Mucosa of descending colon (tissue), 3 donors: ENCODE data around the gene CLCNKA. TPM values are rescaled to one million over a fixed set of nuclear protein-coding genes. Genes with fewer than 3 reads are reported as not detected.

Experiments
- ATAC-seq: fragments of 200-7000 bp; cut with Tn5 transposase; one replicate; pipeline ENCODE4 v1.9.1; 2020; ENCODE audit warnings: mild to moderate bottlenecking, moderate library complexity
- DNase-seq, 3 donors: peaks; one replicate each; pipeline ENCODE4 v3.0.0-alpha.2; 2020
- H3K36me3 ChIP-seq: fragments of 200-600 bp; one replicate; pipeline ENCODE4 v1.8.0; 2021; ENCODE audit warnings: low read depth, mild to moderate bottlenecking
- H3K4me1 ChIP-seq: fragments of 200-600 bp; one replicate; pipeline ENCODE4 v1.8.0; 2021; ENCODE audit warnings: low read depth, mild to moderate bottlenecking
- H3K4me3 ChIP-seq: fragments of 200-600 bp; one replicate; pipeline ENCODE4 v1.8.0; 2021; ENCODE audit warnings: mild to moderate bottlenecking
- H3K9me3 ChIP-seq: fragments of 200-600 bp; one replicate; pipeline ENCODE4 v1.8.0; 2021; ENCODE audit warnings: mild to moderate bottlenecking
- CTCF ChIP-seq: fragments of 200-600 bp; IDR thresholded peaks from one replicate; pipeline ENCODE4 v1.8.0; 2022; ENCODE audit warnings: antibody characterized with exemption, mild to moderate bottlenecking
- intact Hi-C, 2 donors: fragments of 100-400 bp; cut with DNase I in 1 of 2; cut with micrococcal nuclease in 1 of 2; formaldehyde crosslinking; loops; one replicate each; pipeline versions ENCODE4 v1.11.0 to v1.11.1; 2022; cut with DNase I, micrococcal nuclease
- total RNA-seq, 3 donors: library from RNA; stranded (reverse); fragmentation: NEBNext Ultra II Directional in 2 of 3; extraction: Animal tissue kit (Norgen Biotek cat#: 25700) in 2 of 3; gene quantifications; one replicate each; pipeline versions ENCODE4 v1.2.1 to v1.2.4, GENCODE V29; 2021 to 2023
- donor health status: DM: no; HTN: no; CAD: no; lungs with moderate emphysema.
- donor health status: DM: no; HTN: no; CAD: no.
- donor health status: DM: no; HTN: yes; CAD: no.

CLCNKA gene
- total RNA-seq, 3 donors from 2014 or later, result 1.3 to 3.4 TPM; not detected in 1

- intact Hi-C loops, result no loop called here
- peaks cover 16% of the 10 kb centered on the region for H3K4me1 ChIP-seq
- no peak overlapping the region for H3K4me3 ChIP-seq
- TF ChIP-seq CTCF, result no peak
- no peaks in the 10 kb centered on the region for H3K36me3 ChIP-seq
- ATAC-seq, result no peak
- DNase-seq, result no peak
- no peaks in the 10 kb centered on the region for H3K9me3 ChIP-seq
These were observed 5.6 kb upstream of the CLCNKA start for GRCh38 chr1:16015960-16016901.

- TF ChIP-seq CTCF, result no peak
- DNase-seq (no peak), ATAC-seq (no peak)
- H3K4me1 ChIP-seq, result peaks cover 16% of the 10 kb centered on the region
- intact Hi-C loops, result no loop called here
- no peak overlapping the region for H3K4me3 ChIP-seq
- no peaks in the 10 kb centered on the region for H3K36me3 ChIP-seq
- no peaks in the 10 kb centered on the region for H3K9me3 ChIP-seq
These were observed 4.8 kb upstream of the CLCNKA start for GRCh38 chr1:16017076-16017460.

GRCh38 chr1:16017461-16018303 is 4.2 kb upstream of the CLCNKA start, which contains the start of gene HSPB7:
HSPB7 (minus strand) TSS chr1:16018043; CDS start chr1:16017963, 80 bp downstream.
- Histone ChIP-seq H3K4me3 (no peak within 1 kb of the TSS), H3K4me1 (peaks cover 12% of the 10 kb centered on the region), H3K9me3 (no peaks in the 10 kb centered on the region), H3K36me3 (no peaks in the 10 kb centered on the region)
- ATAC-seq (peak; percentile 2), DNase-seq (peak; percentile 47 to 70 (median 60))
- intact Hi-C loops, result no loop called here
- no peak for TF ChIP-seq CTCF

- Histone ChIP-seq H3K9me3 (no peaks in the 10 kb centered on the region), H3K36me3 (no peaks in the 10 kb centered on the region), H3K4me1 (peaks cover 7% of the 10 kb centered on the region), H3K4me3 (no peak overlapping the region)
- no peak for ATAC-seq
- intact Hi-C loops, result no loop called here
- no peak for TF ChIP-seq CTCF
- DNase-seq, result no peak
These were observed 3.5 kb upstream of the CLCNKA start for GRCh38 chr1:16018308-16018707.

- no peak for TF ChIP-seq CTCF
- H3K4me3 ChIP-seq, result no peak overlapping the region
- H3K4me1 ChIP-seq, result peaks cover 1% of the 10 kb centered on the region
- H3K36me3 ChIP-seq, result no peaks in the 10 kb centered on the region
- intact Hi-C loops, result no loop called here
- no peaks in the 10 kb centered on the region for H3K9me3 ChIP-seq
- DNase-seq (no peak), ATAC-seq (no peak)
These were observed 2.8 kb upstream of the CLCNKA start for GRCh38 chr1:16018749-16019643.
